Measurements from ENCODE around the gene TUFM. TPM values are rescaled to one million over a fixed set of nuclear protein-coding genes. Genes with fewer than 3 reads are reported as not detected.

The TUFM gene
- total and polyA plus RNA-seq, 2 of the 8 experiments (the other 6 are each of a cell fraction or from before 2014, with no cell fraction given), result 216 to 249 TPM

DNA sequence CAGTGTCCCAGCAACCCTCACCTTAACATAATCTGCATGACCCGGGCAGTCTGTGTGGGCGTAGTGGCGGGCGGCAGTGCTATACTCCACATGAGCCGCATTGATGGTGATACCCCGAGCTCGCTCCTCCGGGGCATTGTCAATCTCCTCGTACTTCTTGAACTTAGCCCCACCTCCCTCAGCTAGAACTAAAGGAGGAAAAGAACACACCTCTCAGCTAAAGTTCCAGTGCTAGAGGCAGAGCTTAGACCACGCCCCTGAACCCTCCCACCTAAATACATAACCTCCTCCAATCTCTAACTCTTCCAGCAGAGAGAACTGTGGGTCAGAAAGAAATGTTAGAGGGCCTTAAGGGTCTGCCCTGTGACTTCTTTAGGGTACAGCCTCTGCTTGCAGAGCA lies 855 bp downstream of the TUFM start:
- H2BK120ac ChIP-seq (replicated peaks; ENCODE audit: low read depth, low read length), result no peak overlapping the region
- H4K20me1 ChIP-seq (replicated peaks in 1 of 2; ENCODE audit: control insufficient read depth in 1 of 2, insufficient read depth in 2 of 2, low read length in 2 of 2), result peaks cover 2 to 14% of the 10 kb centered on the region in 2 experiments
- no peak overlapping the region for H3K18ac ChIP-seq (ENCODE audit: extremely low read depth, low read length)
- H2BK5ac ChIP-seq (ENCODE audit: low read depth, low read length), result peak overlapping the region; percentile 95; the same call in 1 of the 2 replicates
- H3K79me2 ChIP-seq (ENCODE audit: control insufficient read depth in 1 of 2, insufficient read depth in 2 of 2, low read length in 2 of 2), result peaks cover 0 to 20% of the 10 kb centered on the region in 2 experiments; a peak in 3 of 4 replicates
- no peak overlapping the region for H3K14ac ChIP-seq (ENCODE audit: insufficient read length)
- H2AK5ac ChIP-seq (ENCODE audit: low read depth, low read length), result no peak overlapping the region
- peaks cover 14% of the 10 kb centered on the region for H3K23me2 ChIP-seq (ENCODE audit: low read depth, low read length)
- peak overlapping the region in 3 of 4 experiments; percentile 75 to 91 (median 89); a peak in 6 of 7 replicates for H3K9ac ChIP-seq (replicated peaks in 1 of 4; ENCODE audit: extremely low read depth in 1 of 4, low read depth in 3 of 4, low read length in 3 of 4)
- peak overlapping the region; percentile 87 to 99 (median 98) for H3K4me3 ChIP-seq (ENCODE audit: extremely low read depth in 1 of 4, insufficient read depth in 2 of 4, low read depth in 3 of 4, low read length in 4 of 4)
- peaks cover 17 to 32% (median 28%) of the 10 kb centered on the region in 4 experiments for H3K36me3 ChIP-seq (ENCODE audit: control insufficient read depth in 2 of 4, insufficient read depth in 4 of 4, low read length in 3 of 4)
- peak overlapping the region; percentile 71 to 98 for H3K4me2 ChIP-seq (ENCODE audit: insufficient read depth in 1 of 2, low read depth in 2 of 2, low read length in 2 of 2)
- H3K9me3 ChIP-seq (ENCODE audit: insufficient read depth in 2 of 2, low read depth in 1 of 2, low read length in 1 of 2), result no peaks in the 10 kb centered on the region
- DNase-seq (ENCODE audit: low read depth in 1 of 2, low spot score in 2 of 2), result peak in 1 of 2 experiments; percentile 39
- H2BK12ac ChIP-seq (ENCODE audit: low read depth, low read length), result no peak overlapping the region
- no peaks in the 10 kb centered on the region for H3K27me3 ChIP-seq (replicated peaks in 1 of 4; ENCODE audit: control insufficient read depth in 3 of 4, extremely low read depth in 1 of 4, insufficient read depth in 3 of 4, low read length in 3 of 4)
- no peak overlapping the region for H2AFZ ChIP-seq (ENCODE audit: low read length)
- peaks cover 0 to 7% (median 3%) of the 10 kb centered on the region in 4 experiments; a peak in 5 of 7 replicates for H3K4me1 ChIP-seq (replicated peaks in 1 of 4; ENCODE audit: control insufficient read depth in 3 of 4, insufficient read depth in 4 of 4, low read length in 3 of 4)
- H4K5ac ChIP-seq (ENCODE audit: insufficient read length, low read depth, low read length), result no peak overlapping the region
- 80% methylated on average over 10 of the region's 10 CpGs; no CpG with 5 or more reads in 1 of the 2 experiments for WGBS, 2 experiments (ENCODE audit: extremely low coverage in 1 of 2, insufficient coverage in 1 of 2, insufficient read length in 1 of 2, insufficient replicate concordance in 2 of 2, low coverage in 1 of 2, low lambda C conversion rate in 2 of 2, missing lambda C conversion rate in 1 of 2)
- 0 out of 2 replicates have a peak, but pooled peaks cover 2% of the 10 kb centered on the region for H3K79me1 ChIP-seq (ENCODE audit: low read depth, low read length)
- TF ChIP-seq SUZ12 (IDR thresholded peaks at IDR 0.05; ENCODE audit: low read length) (no peak), KDM5A (IDR thresholded peaks at IDR 0.05; ENCODE audit: low read length) (no peak), USF2 (IDR thresholded peaks at IDR 0.05; ENCODE audit: low read length) (no peak), JUND (IDR thresholded peaks at IDR 0.05; ENCODE audit: low read length) (no peak)
- peak overlapping the region; percentile 91 for H4K91ac ChIP-seq (replicated peaks; ENCODE audit: insufficient read length, low read length)
- 0 out of 2 replicates have a peak overlapping the region, but pooled peaks have one; percentile 70 for H3K27ac ChIP-seq (ENCODE audit: low read depth, low read length)
- H2BK20ac ChIP-seq (ENCODE audit: low read length), result no peak overlapping the region
- POLR2A ChIA-PET (ENCODE audit: partially characterized antibody), result interaction anchor here (0.6 to 23.4 kb wide), 8 partner anchors 9 to 121 kb away, joined by 3 to 756 read pairs (median 5); partner anchors contain the start of genes ATP2A1, ATXN2L and SH2B1
- H3K4ac ChIP-seq (replicated peaks; ENCODE audit: insufficient read length, low read depth, low read length), result no peak overlapping the region
- CTCF ChIA-PET (ENCODE audit: partially characterized antibody), result interaction anchor here (0.8 to 4.8 kb wide), 9 partner anchors 9 to 759 kb away, joined by 3 to 34 read pairs (median 5); partner anchors contain the start of gene SH2B1
- H4K8ac ChIP-seq (ENCODE audit: extremely low read depth, insufficient read depth, low read length), result peak overlapping the region; percentile 99
- FAIRE-seq, result no peak
- no peak overlapping the region for H3K23ac ChIP-seq (ENCODE audit: insufficient read length)
- no peak overlapping the region for H3K56ac ChIP-seq (replicated peaks; ENCODE audit: insufficient read length, low read depth, low read length)
- no peak overlapping the region for H2BK15ac ChIP-seq (ENCODE audit: low read length)

Data from H1 (cell line).